ENCODE data around the gene SIX1.

- no peak for TF ChIP-seq GABPA (IDR thresholded peaks at IDR 0.05; ENCODE audit: low read depth)
- no peak for TF ChIP-seq CTCF (IDR thresholded peaks at IDR 0.05)
- TF ChIP-seq EP300 (IDR thresholded peaks at IDR 0.05; ENCODE audit: borderline replicate concordance in 1 of 2, low read depth in 1 of 2, low read length in 1 of 2): no peak
- TF ChIP-seq PBX3 (IDR thresholded peaks at IDR 0.05): no peak
- TF ChIP-seq RXRA (IDR thresholded peaks at IDR 0.05; ENCODE audit: borderline replicate concordance, low read depth): no peak
Measured at GRCh38 chr14:60681271-60681670, 32.0 kb upstream of the SIX1 start.

Measured in SK-N-SH (cell line).